Smooth muscle cell (in vitro differentiated cells): ENCODE measurements around the gene SDK1. TPM values are rescaled to one million over a fixed set of nuclear protein-coding genes. Genes with fewer than 3 reads are reported as not detected.

Source experiments
- DNase-seq: peaks from one replicate; lab custom pipeline; 2025; ENCODE audit not compliant: unreplicated experiment; lab: John Stamatoyannopoulos, UW
- H2AFZ ChIP-seq: fragments of 200-600 bp; sonication (generic); 2 replicates; pipeline ENCODE4 v1.6.0; 2016; ENCODE audit warnings: antibody characterized with exemption, low read depth, mild to moderate bottlenecking
- H3F3A ChIP-seq: fragments of 200-600 bp; sonication (generic); 2 replicates; pipeline ENCODE4 v1.6.0; 2017; ENCODE audit warnings: antibody characterized with exemption, low read depth
- H3K27ac ChIP-seq: fragments of 200-600 bp; sonication (generic); 2 replicates; pipeline ENCODE4 v1.5.1; 2016; ENCODE audit warnings: low read depth, mild to moderate bottlenecking
- H3K27me3 ChIP-seq: fragments of 200-600 bp; sonication (generic); 2 replicates; pipeline ENCODE4 v1.6.1; 2016; ENCODE audit warnings: low read depth, mild to moderate bottlenecking
- H3K36me3 ChIP-seq: fragments of 200-600 bp; sonication (generic); 2 replicates; pipeline ENCODE4 v1.5.1; 2016; ENCODE audit warnings: low read depth
- H3K4me1 ChIP-seq: fragments of 200-600 bp; sonication (generic); 2 replicates; pipeline ENCODE4 v1.5.1; 2016; ENCODE audit warnings: low read depth
- H3K4me2 ChIP-seq: fragments of 200-600 bp; sonication (generic); 2 replicates; pipeline ENCODE4 v1.6.0; 2016; ENCODE audit warnings: mild to moderate bottlenecking
- H3K4me3 ChIP-seq: fragments of 200-600 bp; sonication (generic); 2 replicates; pipeline ENCODE4 v1.5.1; 2016; ENCODE audit warnings: mild to moderate bottlenecking
- H3K79me2 ChIP-seq: fragments of 200-600 bp; sonication (generic); 2 replicates; pipeline ENCODE4 v1.6.0; 2016; ENCODE audit warnings: low read depth, mild to moderate bottlenecking
- H3K9ac ChIP-seq: fragments of 200-600 bp; sonication (generic); 2 replicates; pipeline ENCODE4 v1.6.0; 2016; ENCODE audit warnings: low read depth
- H3K9me3 ChIP-seq: fragments of 200-600 bp; sonication (generic); replicated peaks from 2 replicates; pipeline ENCODE4 v1.5.1; 2016; ENCODE audit warnings: low read depth
- H4K20me1 ChIP-seq: fragments of 200-600 bp; sonication (generic); 2 replicates; pipeline ENCODE4 v1.6.0; 2016; ENCODE audit warnings: low read depth
- WGBS: methylation state at CpG from one replicate; pipeline ENCODE4 v1.1.7; 2016; ENCODE audit warnings: low lambda C conversion rate; 5-methylcytosine and 5-hydroxymethylcytosine counted together
- polyA plus RNA-seq: library from polyadenylated mRNA; unstranded; fragments of >200 nt; fragmentation: Nextera tagmentation; extraction: Ambion mirVana; gene quantifications from 2 replicates; pipeline ENCODE4 v1.2.1, GENCODE V29; 2016
- total RNA-seq: library from RNA; depleted of rRNA; stranded (reverse); fragments of >200 nt; gene quantifications from 2 replicates; pipeline ENCODE4 v1.2.3, GENCODE V29; 2014
- TF ChIP-seq, protein P1 (sequence below): fragments of 200-600 bp; sonication (generic); IDR thresholded peaks from 2 replicates; pipeline ENCODE4 v1.5.1; 2017; ENCODE audit warnings: borderline replicate concordance, mild to moderate bottlenecking, antibody characterized with exemption; ENCODE audit not compliant: insufficient read depth, poor library complexity, severe bottlenecking

The SDK1 gene
- total and polyA plus RNA-seq, 2 experiments from 2014 or later: 1.1 to 2.5 TPM

DNA sequence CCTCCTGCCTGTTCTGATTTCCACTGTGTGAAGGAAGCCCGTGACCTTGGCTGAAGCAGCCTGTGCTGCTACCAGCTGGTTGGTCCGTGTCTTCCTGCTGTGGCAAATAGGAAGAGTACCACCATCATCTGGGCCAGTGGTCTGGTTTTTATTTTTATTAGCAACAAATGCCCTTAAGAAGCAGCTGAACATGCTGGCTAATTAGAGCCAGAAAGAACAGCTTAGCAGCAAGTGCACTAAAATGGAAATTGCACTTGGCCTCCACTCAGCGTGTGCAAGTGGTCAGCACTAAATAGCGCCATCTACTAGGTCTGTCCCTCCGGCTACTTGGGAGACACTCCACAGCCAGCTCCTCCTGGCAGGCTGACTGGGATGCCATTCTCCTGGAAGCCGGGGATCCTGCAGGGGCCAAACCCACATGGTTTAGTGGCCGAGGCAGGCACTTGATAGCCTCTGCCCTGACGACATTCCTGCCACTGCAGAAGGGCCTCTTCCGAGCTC lies 690.7 kb downstream of the SDK1 start:
- no peaks in the 10 kb centered on the region for H3K27me3 ChIP-seq
- H2AFZ ChIP-seq: no peak overlapping the region
- TF ChIP-seq, protein P1, sequence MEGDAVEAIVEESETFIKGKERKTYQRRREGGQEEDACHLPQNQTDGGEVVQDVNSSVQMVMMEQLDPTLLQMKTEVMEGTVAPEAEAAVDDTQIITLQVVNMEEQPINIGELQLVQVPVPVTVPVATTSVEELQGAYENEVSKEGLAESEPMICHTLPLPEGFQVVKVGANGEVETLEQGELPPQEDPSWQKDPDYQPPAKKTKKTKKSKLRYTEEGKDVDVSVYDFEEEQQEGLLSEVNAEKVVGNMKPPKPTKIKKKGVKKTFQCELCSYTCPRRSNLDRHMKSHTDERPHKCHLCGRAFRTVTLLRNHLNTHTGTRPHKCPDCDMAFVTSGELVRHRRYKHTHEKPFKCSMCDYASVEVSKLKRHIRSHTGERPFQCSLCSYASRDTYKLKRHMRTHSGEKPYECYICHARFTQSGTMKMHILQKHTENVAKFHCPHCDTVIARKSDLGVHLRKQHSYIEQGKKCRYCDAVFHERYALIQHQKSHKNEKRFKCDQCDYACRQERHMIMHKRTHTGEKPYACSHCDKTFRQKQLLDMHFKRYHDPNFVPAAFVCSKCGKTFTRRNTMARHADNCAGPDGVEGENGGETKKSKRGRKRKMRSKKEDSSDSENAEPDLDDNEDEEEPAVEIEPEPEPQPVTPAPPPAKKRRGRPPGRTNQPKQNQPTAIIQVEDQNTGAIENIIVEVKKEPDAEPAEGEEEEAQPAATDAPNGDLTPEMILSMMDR: no peak
- no peaks in the 10 kb centered on the region for H3K4me1 ChIP-seq
- no peak overlapping the region for H3K9ac ChIP-seq
- H3F3A ChIP-seq: no peaks in the 10 kb centered on the region
- H3K27ac ChIP-seq: no peak overlapping the region
- no peaks in the 10 kb centered on the region for H3K79me2 ChIP-seq
- H3K4me2 ChIP-seq: no peak overlapping the region
- no peaks in the 10 kb centered on the region for H4K20me1 ChIP-seq
- 84% methylated on average over 9 of the region's 9 CpGs for WGBS
- H3K36me3 ChIP-seq: no peaks in the 10 kb centered on the region
- H3K9me3 ChIP-seq: no peaks in the 10 kb centered on the region
- no peak overlapping the region for H3K4me3 ChIP-seq
- DNase-seq: no peak

- no peaks in the 10 kb centered on the region for H4K20me1 ChIP-seq
- WGBS: 94% methylated on average over 7 of the region's 7 CpGs
Measured at GRCh38 chr7:3992841-3993240, 691.8 kb downstream of the SDK1 start.

DNA sequence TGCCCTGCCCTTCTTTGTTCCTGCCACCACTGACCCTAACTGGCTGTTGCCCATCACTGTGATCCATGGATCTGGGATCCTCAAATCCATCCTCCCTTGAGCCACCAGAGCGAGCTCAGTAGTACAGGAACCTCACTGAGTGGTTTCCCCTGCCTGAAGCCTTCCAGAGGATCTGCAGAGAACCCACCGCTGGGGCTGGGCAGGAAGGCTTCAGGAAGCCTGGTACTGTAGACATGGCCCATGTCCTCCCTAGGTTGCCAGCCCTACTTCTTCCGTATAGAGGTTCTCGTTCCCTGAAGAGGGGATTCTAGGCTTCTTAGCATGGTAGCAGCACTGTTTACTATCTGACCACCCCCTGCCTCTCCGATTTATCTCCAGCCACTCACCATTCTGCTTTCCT lies 693.7 kb downstream of the SDK1 start:
- Histone ChIP-seq H3K4me1 (no peaks in the 10 kb centered on the region), H3F3A (no peaks in the 10 kb centered on the region), H3K36me3 (no peaks in the 10 kb centered on the region), H3K4me2 (no peak overlapping the region), H3K9ac (no peak overlapping the region), H3K9me3 (no peaks in the 10 kb centered on the region), H4K20me1 (no peaks in the 10 kb centered on the region), H3K27me3 (no peaks in the 10 kb centered on the region), H3K4me3 (no peak overlapping the region), H3K27ac (no peak overlapping the region), H2AFZ (no peak overlapping the region), H3K79me2 (no peaks in the 10 kb centered on the region)
- DNase-seq: no peak
- 98% methylated on average over 5 of the region's 5 CpGs for WGBS
- TF ChIP-seq, protein P1: no peak

More at GRCh38 chr7:3992841-3993240, 691.8 kb downstream of the SDK1 start:
- TF ChIP-seq, protein P1: no peak
- Histone ChIP-seq H3F3A (no peaks in the 10 kb centered on the region), H3K9ac (no peak overlapping the region), H3K4me1 (no peaks in the 10 kb centered on the region), H3K27ac (no peak overlapping the region), H3K27me3 (no peaks in the 10 kb centered on the region), H3K9me3 (no peaks in the 10 kb centered on the region), H2AFZ (no peak overlapping the region), H3K36me3 (no peaks in the 10 kb centered on the region), H3K79me2 (no peaks in the 10 kb centered on the region), H3K4me3 (no peak overlapping the region), H3K4me2 (no peak overlapping the region)
- no peak for DNase-seq

DNA sequence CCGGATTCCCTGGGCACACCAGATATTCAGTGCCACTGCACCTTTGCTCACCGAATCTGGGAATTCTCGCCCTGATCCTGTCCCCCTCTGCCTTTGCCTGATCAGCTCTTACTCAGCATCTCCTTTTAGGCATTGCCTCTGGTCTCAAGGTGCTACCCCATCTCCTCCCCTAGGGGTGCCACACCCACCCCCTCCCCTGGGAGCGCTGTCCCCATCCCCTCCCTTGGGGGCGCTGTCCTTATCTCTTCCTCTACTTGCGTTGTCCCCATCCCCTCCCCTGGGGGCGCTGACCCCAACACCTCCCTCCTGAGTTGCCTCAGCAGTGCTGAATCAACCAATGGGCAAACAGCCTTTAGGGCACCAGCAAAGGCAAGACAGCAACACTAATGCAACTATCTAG lies 694.1 kb downstream of the SDK1 start:
- H3K4me2 ChIP-seq: no peak overlapping the region
- H3K4me1 ChIP-seq: no peaks in the 10 kb centered on the region
- no peaks in the 10 kb centered on the region for H3K27me3 ChIP-seq
- TF ChIP-seq, protein P1: no peak
- no peaks in the 10 kb centered on the region for H3K9me3 ChIP-seq
- WGBS: 91% methylated on average over 3 of the region's 7 CpGs
- H3K79me2 ChIP-seq: no peaks in the 10 kb centered on the region
- no peak overlapping the region for H3K27ac ChIP-seq
- H3K36me3 ChIP-seq: no peaks in the 10 kb centered on the region
- H2AFZ ChIP-seq: no peak overlapping the region
- H3F3A ChIP-seq: no peaks in the 10 kb centered on the region
- H3K9ac ChIP-seq: no peak overlapping the region
- no peak overlapping the region for H3K4me3 ChIP-seq
- no peak for DNase-seq
- H4K20me1 ChIP-seq: no peaks in the 10 kb centered on the region
